HuH-7 (cell line): ENCODE results near the gene TREH.

ENCODE experiments used
- DNase-seq: peaks from one replicate; pipeline ENCODE4 v3.0.0; 2011; ENCODE audit warnings: low spot score

The TREH gene

GRCh38 chr11:118610773-118611432 is 68.5 kb downstream of the TREH start:
- peak; percentile 86 for DNase-seq

DNA sequence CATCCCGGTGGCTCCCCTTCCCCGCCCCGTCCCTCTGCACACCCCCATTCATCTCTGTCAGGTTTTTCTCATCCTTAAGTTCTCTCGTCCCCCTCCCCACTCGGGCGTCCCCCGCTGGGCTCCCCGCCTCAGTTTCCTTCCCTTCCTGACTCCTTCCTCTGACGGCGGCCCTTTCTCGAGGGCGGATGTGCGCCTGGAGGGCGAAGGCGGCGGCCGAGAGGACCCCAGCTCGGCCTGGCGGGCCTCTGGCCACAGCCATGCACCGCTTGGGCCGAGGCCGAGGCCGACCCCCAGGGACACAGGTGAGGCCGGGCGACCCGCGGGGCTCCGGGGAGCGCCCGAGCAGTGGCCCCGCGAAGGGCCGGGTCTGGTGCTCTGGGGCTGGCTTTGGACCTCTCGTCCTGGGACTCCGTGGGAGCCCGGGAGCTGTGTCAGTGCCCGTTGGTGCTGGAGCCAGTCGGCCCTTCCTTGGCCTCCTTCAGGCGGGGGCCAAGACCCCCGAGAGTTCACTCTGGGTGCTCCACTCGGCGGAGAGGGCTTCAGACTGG is 69.2 kb downstream of the TREH start:
- no peak for DNase-seq

DNA sequence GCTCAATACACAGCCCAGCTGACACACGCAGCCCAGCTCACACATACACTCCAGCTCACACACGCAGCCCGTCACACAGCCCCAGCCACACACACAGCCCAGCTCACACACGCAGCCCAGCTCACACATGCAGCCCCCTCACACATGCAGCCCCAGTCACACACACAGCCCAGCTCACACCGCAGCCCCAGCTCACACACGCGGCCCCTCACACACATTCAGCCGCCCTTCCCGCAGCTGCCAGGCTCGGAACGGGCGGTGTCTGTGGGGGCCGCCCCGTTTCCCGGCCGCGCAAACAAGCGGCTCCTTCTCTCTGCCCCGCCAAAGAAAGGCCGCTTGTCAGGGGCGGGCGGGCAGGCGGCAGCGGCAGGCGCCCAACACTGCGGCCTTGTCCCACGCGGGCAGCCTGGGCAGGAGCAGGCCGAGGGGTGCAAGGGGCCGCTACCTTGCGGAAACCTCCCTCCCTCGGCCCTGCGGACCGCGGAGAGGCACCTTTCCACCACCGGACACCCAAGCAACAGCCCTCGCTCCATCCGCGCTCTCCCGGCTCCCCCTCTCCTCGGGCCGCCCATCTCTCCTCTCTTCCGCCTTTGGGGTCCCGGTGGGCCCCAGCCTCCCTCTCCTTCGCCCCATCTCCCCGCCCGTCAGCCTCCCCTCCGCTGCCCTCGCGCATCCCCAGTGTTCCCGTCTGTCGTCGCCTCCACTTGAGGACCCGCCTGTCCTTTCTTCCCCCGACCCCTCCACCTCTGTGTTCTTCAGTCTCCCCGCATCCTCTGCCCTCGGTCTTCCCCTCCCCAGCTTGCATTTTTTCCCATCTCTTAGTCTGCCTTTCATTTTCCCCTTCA is 69.8 kb downstream of the TREH start:
- DNase-seq, result no peak

- DNase-seq, result no peak
Measured at GRCh38 chr11:118608360-118609227, 70.9 kb downstream of the TREH start.

DNA sequence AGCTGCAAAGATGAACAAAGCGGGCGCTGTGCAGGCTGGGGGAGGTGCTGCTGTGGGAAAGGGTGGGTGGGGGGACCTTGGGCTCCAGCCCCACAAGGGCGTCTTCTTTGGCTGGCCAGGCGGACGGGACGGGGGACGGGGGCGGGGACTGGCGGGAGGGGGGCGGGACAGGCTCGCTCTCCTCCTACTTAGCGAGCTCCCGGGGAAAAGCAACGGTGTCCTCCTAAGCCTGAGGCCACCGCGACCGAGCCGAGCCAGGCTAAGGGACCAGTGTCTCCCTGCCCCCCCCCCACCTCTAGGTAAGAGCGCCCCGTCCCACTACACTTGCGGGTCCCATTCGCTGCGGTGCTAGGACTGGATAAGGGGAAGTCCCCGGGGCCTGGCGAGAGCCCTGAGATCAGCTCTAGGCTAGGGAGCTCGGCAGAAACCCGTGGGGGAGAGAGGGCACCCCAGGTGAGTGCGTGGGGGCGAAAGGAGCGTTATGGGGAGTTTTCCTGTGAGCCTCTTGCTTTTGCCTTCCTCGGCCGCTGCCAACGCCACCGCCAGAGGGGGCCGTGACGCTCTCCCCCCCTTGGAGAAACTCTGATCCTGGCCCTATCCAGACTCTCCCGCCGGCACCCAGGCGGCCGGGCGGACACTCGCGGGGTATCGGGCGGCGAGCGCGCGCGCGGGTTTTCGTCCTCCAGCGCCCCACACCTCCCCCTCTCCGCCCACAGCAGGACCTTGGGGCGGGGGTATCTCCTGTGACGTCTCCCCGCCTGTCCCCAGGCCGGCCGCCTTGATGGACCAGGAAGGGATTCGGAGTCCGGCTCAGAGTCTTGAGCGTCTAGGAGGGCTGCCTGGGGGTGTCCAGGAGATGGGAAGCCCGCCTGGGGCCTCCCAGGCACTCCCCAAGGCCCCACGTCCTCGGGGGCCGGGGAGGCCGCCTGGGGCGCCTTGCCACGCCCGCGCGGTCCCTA is 71.8 kb downstream of the TREH start, which contains the start of gene PHLDB1:
Gene PHLDB1, plus strand, starts transcription at position 215 of the 959 bp plus-strand sequence. CDS start 6,222 bp downstream, outside the sequence.
- peak; percentile 68 for DNase-seq
